Neuronal stem cell (in vitro differentiated cells): ENCODE data around the gene FAM8A1. TPM values are rescaled to one million over a fixed set of nuclear protein-coding genes. Genes with fewer than 3 reads are reported as not detected.

Experiments
- DNase-seq: peaks from one replicate; pipeline ENCODE4 v3.0.0-alpha.2; 2013; ENCODE audit warnings: low spot score
- H2AFZ ChIP-seq: one replicate; pipeline ENCODE4 v1.6.1; 2013; ENCODE audit warnings: mild to moderate bottlenecking, low read length, inconsistent platforms
- H2AK5ac ChIP-seq: 2 replicates; pipeline ENCODE4 v1.6.1; 2013; ENCODE audit warnings: low read depth, mild to moderate bottlenecking, inconsistent platforms, low read length, moderate library complexity, mixed read lengths
- H2BK120ac ChIP-seq: 2 replicates; pipeline ENCODE4 v1.6.1; 2013; ENCODE audit warnings: low read depth, mild to moderate bottlenecking, inconsistent platforms, low read length, moderate library complexity, mixed read lengths
- H2BK12ac ChIP-seq: one replicate; pipeline ENCODE4 v1.6.1; 2013; ENCODE audit warnings: low read length, inconsistent platforms
- H2BK15ac ChIP-seq: 2 replicates; pipeline ENCODE4 v1.6.1; 2013; ENCODE audit warnings: mild to moderate bottlenecking, low read length, inconsistent platforms, mixed read lengths
- H2BK5ac ChIP-seq: one replicate; pipeline ENCODE4 v1.6.1; 2013; ENCODE audit warnings: inconsistent platforms, mild to moderate bottlenecking, low read length, moderate library complexity
- H3K14ac ChIP-seq: one replicate; pipeline ENCODE4 v1.6.1; 2013; ENCODE audit warnings: low read length, inconsistent platforms
- H3K18ac ChIP-seq: 2 replicates; pipeline ENCODE4 v1.6.1; 2013; ENCODE audit warnings: low read length, inconsistent platforms
- H3K23ac ChIP-seq: 2 replicates; pipeline ENCODE4 v1.6.1; 2013; ENCODE audit warnings: low read depth, mild to moderate bottlenecking, mixed read lengths, low read length, inconsistent platforms; ENCODE audit not compliant: poor library complexity
- H3K27ac ChIP-seq: replicated peaks from 3 replicates; pipeline ENCODE4 v1.5.1; 2013; ENCODE audit warnings: low read length, inconsistent platforms
- H3K27me3 ChIP-seq, 3 experiments: 2 replicates each; pipeline ENCODE4 v1.6.1; 2013; ENCODE audit warnings: low read length in 3 of 3, mild to moderate bottlenecking in 2 of 3, inconsistent platforms in 1 of 3, low read depth in 1 of 3, mixed read lengths in 1 of 3, moderate library complexity in 1 of 3; ENCODE audit not compliant: control insufficient read depth in 3 of 3, insufficient read depth in 3 of 3
- H3K36me3 ChIP-seq, 2 donors: replicated peaks in 1 of 2; 2 replicates each; pipeline ENCODE4 v1.6.1; 2013; ENCODE audit warnings: low read length in 2 of 2; ENCODE audit not compliant: control insufficient read depth in 2 of 2, insufficient read depth in 2 of 2
- H3K4ac ChIP-seq: 2 replicates; pipeline ENCODE4 v1.6.1; 2013; ENCODE audit warnings: inconsistent platforms, mild to moderate bottlenecking, low read length, moderate library complexity
- H3K4me1 ChIP-seq, 2 donors: 1 replicate in 1 of 2; 2 replicates in 1 of 2; pipeline ENCODE4 v1.6.1; 2013; ENCODE audit warnings: low read length in 2 of 2, low read depth in 1 of 2; ENCODE audit not compliant: control insufficient read depth in 2 of 2, insufficient read depth in 1 of 2
- H3K4me2 ChIP-seq: one replicate; pipeline ENCODE4 v1.6.1; 2013; ENCODE audit warnings: mild to moderate bottlenecking, low read length, inconsistent platforms; ENCODE audit not compliant: insufficient read depth, poor library complexity, severe bottlenecking
- H3K4me3 ChIP-seq, 2 donors: 2 replicates each; pipeline ENCODE4 v1.5.1; 2013; ENCODE audit warnings: low read length in 2 of 2, mild to moderate bottlenecking in 2 of 2, inconsistent platforms in 1 of 2, moderate library complexity in 1 of 2
- H3K79me1 ChIP-seq: one replicate; pipeline ENCODE4 v1.6.1; 2013; ENCODE audit warnings: low read depth, mild to moderate bottlenecking, inconsistent platforms, low read length, moderate library complexity
- H3K9ac ChIP-seq: one replicate; pipeline ENCODE4 v1.6.1; 2013; ENCODE audit warnings: mild to moderate bottlenecking, low read depth, low read length, inconsistent platforms; ENCODE audit not compliant: poor library complexity
- H3K9me3 ChIP-seq, 2 donors: replicated peaks in 1 of 2; 2 replicates each; pipeline versions ENCODE3 to v1.6.1; 2013; ENCODE audit warnings: low read length in 2 of 2, mild to moderate bottlenecking in 2 of 2, inconsistent platforms in 1 of 2, low read depth in 1 of 2, mixed read lengths in 1 of 2, moderate library complexity in 1 of 2; ENCODE audit not compliant: control insufficient read depth in 2 of 2, insufficient read depth in 1 of 2
- H4K8ac ChIP-seq: one replicate; pipeline ENCODE4 v1.6.1; 2013; ENCODE audit warnings: low read depth, mild to moderate bottlenecking, inconsistent platforms, low read length, moderate library complexity
- H4K91ac ChIP-seq: one replicate; pipeline ENCODE4 v1.6.1; 2013; ENCODE audit warnings: low read length, low read depth, mild to moderate bottlenecking, inconsistent platforms; ENCODE audit not compliant: poor library complexity
- WGBS, 2 donors: extraction: QIAGEN DNeasy Blood & Tissue Kit; methylation state at CpG; one replicate each; pipeline ENCODE4 v1.1.7; 2013; ENCODE audit warnings: missing lambda C conversion rate in 2 of 2, mixed read lengths in 1 of 2; ENCODE audit not compliant: insufficient read length in 2 of 2, insufficient replicate concordance in 1 of 2; ENCODE audit errors: extremely low coverage in 2 of 2; 5-methylcytosine and 5-hydroxymethylcytosine counted together
- small RNA-seq: library from polyadenylated mRNA; stranded (forward); fragments of <200 nt; extraction: miRNeasy Mini kit (QIAGEN cat#:217004); gene quantifications from one replicate; pipeline ENCODE3, GENCODE V24; 2013; ENCODE audit not compliant: insufficient read depth

Gene FAM8A1

DNA sequence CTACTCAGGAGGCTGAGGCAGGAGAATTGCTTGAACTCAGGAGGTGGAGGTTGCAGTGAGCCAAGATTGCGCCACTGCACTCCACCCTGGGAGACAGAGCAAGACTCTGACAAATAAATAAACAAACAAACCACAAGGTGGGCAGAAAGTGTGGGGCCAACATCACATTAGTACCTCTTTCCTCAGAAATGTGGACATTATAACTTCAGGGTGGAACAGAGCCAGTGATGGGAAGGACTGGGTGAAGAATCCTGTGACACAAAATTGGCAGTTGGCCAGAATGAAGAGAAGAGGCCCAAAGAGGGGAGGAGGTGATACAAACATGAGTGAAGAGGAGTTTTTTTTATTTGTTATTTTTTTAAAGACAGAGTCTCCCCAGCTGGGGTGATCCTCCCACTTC is 56.0 kb downstream of the FAM8A1 start:
- no CpG with 5 or more reads among the region's 1 CpG for WGBS, 2 donors

DNA sequence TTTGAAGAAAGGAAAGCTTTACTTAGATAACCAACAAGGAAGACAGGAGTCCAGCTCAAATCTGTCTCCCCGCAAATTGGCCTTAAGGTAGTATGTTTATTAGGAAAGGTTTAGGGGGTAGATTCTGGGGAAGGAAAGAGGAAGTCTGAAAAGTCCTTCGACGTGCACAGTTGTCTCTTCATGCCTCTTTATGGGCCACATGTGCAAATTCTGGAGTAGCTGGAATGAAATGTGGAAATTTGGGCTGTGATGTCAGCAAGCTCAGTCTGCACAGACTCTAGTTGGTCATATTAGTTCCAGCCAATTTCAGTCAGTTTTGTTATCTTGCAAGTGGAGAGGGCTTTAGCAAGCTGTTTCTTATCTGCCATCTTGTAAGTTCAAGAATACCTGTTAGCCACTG is 56.5 kb downstream of the FAM8A1 start:
- no peak overlapping the region for H2BK120ac ChIP-seq
- peaks cover 16 to 99% of the 10 kb centered on the region in 2 donors for H3K36me3 ChIP-seq
- no peaks in the 10 kb centered on the region for H3K79me1 ChIP-seq
- H3K23ac ChIP-seq = no peak overlapping the region
- no peak overlapping the region for H2AK5ac ChIP-seq
- H3K4me1 ChIP-seq = no peaks in the 10 kb centered on the region
- no peak for DNase-seq
- no peak overlapping the region for H3K18ac ChIP-seq
- no peak overlapping the region for H2AFZ ChIP-seq
- no peak overlapping the region for H2BK5ac ChIP-seq
- H3K4me2 ChIP-seq = no peak overlapping the region
- no peak overlapping the region for H3K4me3 ChIP-seq
- H3K27ac ChIP-seq = no peak overlapping the region
- H3K9ac ChIP-seq = no peak overlapping the region
- H2BK12ac ChIP-seq = no peak overlapping the region
- no peaks in the 10 kb centered on the region for H3K9me3 ChIP-seq
- no CpG with 5 or more reads among the region's 3 CpGs for WGBS, 2 donors
- H3K27me3 ChIP-seq = no peaks in the 10 kb centered on the region
- no peak overlapping the region for H3K4ac ChIP-seq
- no peak overlapping the region for H4K91ac ChIP-seq
- no peak overlapping the region for H4K8ac ChIP-seq
- H3K14ac ChIP-seq = no peak overlapping the region
- no peak overlapping the region for H2BK15ac ChIP-seq

More for the DNA sequence above, 56.0 kb downstream of the FAM8A1 start:
- H2BK12ac ChIP-seq = no peak overlapping the region
- H3K27me3 ChIP-seq = no peaks in the 10 kb centered on the region
- H3K4me3 ChIP-seq = no peak overlapping the region
- no peak overlapping the region for H2AFZ ChIP-seq
- no peaks in the 10 kb centered on the region for H3K4me1 ChIP-seq
- H3K79me1 ChIP-seq = no peaks in the 10 kb centered on the region
- H3K4ac ChIP-seq = no peak overlapping the region
- no peak overlapping the region for H3K23ac ChIP-seq
- H3K27ac ChIP-seq = no peak overlapping the region
- H3K18ac ChIP-seq = no peak overlapping the region
- no peak overlapping the region for H3K14ac ChIP-seq
- DNase-seq = no peak
- H2BK15ac ChIP-seq = no peak overlapping the region
- H4K8ac ChIP-seq = no peak overlapping the region
- no peak overlapping the region for H2BK120ac ChIP-seq
- H3K4me2 ChIP-seq = no peak overlapping the region
- H3K36me3 ChIP-seq = peaks cover 14 to 99% of the 10 kb centered on the region in 2 donors
- no peak overlapping the region for H2AK5ac ChIP-seq
- no peak overlapping the region for H3K9ac ChIP-seq
- H2BK5ac ChIP-seq = no peak overlapping the region
- H3K9me3 ChIP-seq = no peaks in the 10 kb centered on the region
- H4K91ac ChIP-seq = no peak overlapping the region

Small RNAs within 50 kb of the gene (small RNA-seq; reads per million reads assigned to genes)
- gene RNU6-190P = not detected
- gene SUMO2P13 = not detected
